H1 (cell line): Measurements from ENCODE around the gene GABRR2. TPM values are rescaled to one million over a fixed set of nuclear protein-coding genes. Genes with fewer than 3 reads are reported as not detected.

Experiments used
- CTCF ChIA-PET: fragments of 300-600 bp; sonication (Branson Sonifier 250); formaldehyde crosslinking; loops from one replicate; lab custom pipeline; 2021; ENCODE audit not compliant: partially characterized antibody; lab: Charles Lee
- POLR2A ChIA-PET: fragments of 300-600 bp; sonication (Branson Sonifier 250); formaldehyde crosslinking; loops from one replicate; lab custom pipeline; 2021; ENCODE audit warnings: inconsistent platforms; ENCODE audit not compliant: partially characterized antibody; lab: Charles Lee
- DNase-seq, 2 experiments: peaks; one replicate each; pipeline versions ENCODE4 v3.0.0 to v3.0.0-alpha.2; 2010 to 2022; ENCODE audit warnings: low spot score in 2 of 2, low read depth in 1 of 2, mixed read lengths in 1 of 2
- FAIRE-seq: peaks from 2 replicates; lab custom pipeline; 2011; peaks lifted over from hg19 to GRCh38; lab: Jason Lieb, UNC
- H2AFZ ChIP-seq: 2 replicates; pipeline ENCODE4 v1.8.1; 2012; ENCODE audit warnings: low read length, inconsistent platforms
- H2AK5ac ChIP-seq: 2 replicates; pipeline ENCODE4 v1.6.1; 2013; ENCODE audit warnings: low read depth, low read length
- H2BK120ac ChIP-seq: replicated peaks from 2 replicates; pipeline ENCODE3; 2013; ENCODE audit warnings: low read depth, low read length, inconsistent platforms
- H2BK12ac ChIP-seq: 2 replicates; pipeline ENCODE4 v1.6.1; 2013; ENCODE audit warnings: low read depth, low read length
- H2BK15ac ChIP-seq: 2 replicates; pipeline ENCODE4 v1.6.1; 2013; ENCODE audit warnings: low read length
- H2BK20ac ChIP-seq: 2 replicates; pipeline ENCODE4 v1.6.1; 2013; ENCODE audit warnings: low read length
- H2BK5ac ChIP-seq: 2 replicates; pipeline ENCODE4 v1.6.1; 2013; ENCODE audit warnings: low read depth, low read length
- H3K14ac ChIP-seq: 2 replicates; pipeline ENCODE4 v1.6.1; 2013; ENCODE audit warnings: inconsistent platforms; ENCODE audit not compliant: insufficient read length
- H3K18ac ChIP-seq: 2 replicates; pipeline ENCODE4 v1.6.1; 2013; ENCODE audit warnings: low read length; ENCODE audit errors: extremely low read depth
- H3K23ac ChIP-seq: 2 replicates; pipeline ENCODE4 v1.6.1; 2013; ENCODE audit warnings: inconsistent platforms; ENCODE audit not compliant: insufficient read length
- H3K23me2 ChIP-seq: 2 replicates; pipeline ENCODE4 v1.6.1; 2013; ENCODE audit warnings: low read depth, low read length
- H3K27ac ChIP-seq: 2 replicates; pipeline ENCODE4 v1.6.1; 2011; ENCODE audit warnings: low read depth, low read length, inconsistent platforms
- H3K27me3 ChIP-seq, 4 experiments: replicated peaks in 1 of 4; 1 replicate in 1 of 4; 2 replicates in 3 of 4; pipeline versions ENCODE4 v1.6.1 to v1.8.1; 2011 to 2013; ENCODE audit warnings: low read length in 3 of 4, mild to moderate bottlenecking in 3 of 4, inconsistent platforms in 2 of 4, mixed read lengths in 2 of 4, moderate library complexity in 1 of 4; ENCODE audit not compliant: control insufficient read depth in 3 of 4, insufficient read depth in 3 of 4; ENCODE audit errors: extremely low read depth in 1 of 4
- H3K36me3 ChIP-seq, 4 experiments: 2 replicates each; pipeline versions ENCODE4 v1.6.1 to v1.8.1; 2011 to 2013; ENCODE audit warnings: mild to moderate bottlenecking in 4 of 4, low read length in 3 of 4, moderate library complexity in 2 of 4, control low read depth in 1 of 4, inconsistent platforms in 1 of 4; ENCODE audit not compliant: insufficient read depth in 4 of 4, control insufficient read depth in 2 of 4
- H3K4ac ChIP-seq: replicated peaks from 2 replicates; pipeline ENCODE3; 2013; ENCODE audit warnings: low read length, low read depth, mixed read lengths, inconsistent platforms; ENCODE audit not compliant: insufficient read length
- H3K4me1 ChIP-seq, 4 experiments: replicated peaks in 1 of 4; 1 replicate in 1 of 4; 2 replicates in 3 of 4; pipeline versions ENCODE4 v1.6.1 to v1.8.1; 2011 to 2013; ENCODE audit warnings: low read length in 3 of 4, inconsistent platforms in 2 of 4, mixed read lengths in 1 of 4; ENCODE audit not compliant: insufficient read depth in 4 of 4, control insufficient read depth in 3 of 4
- H3K4me2 ChIP-seq, 2 experiments: 2 replicates each; pipeline versions ENCODE4 v1.6.1 to v1.8.1; 2011 to 2013; ENCODE audit warnings: low read depth in 2 of 2, low read length in 2 of 2, control low read depth in 1 of 2, inconsistent platforms in 1 of 2, mild to moderate bottlenecking in 1 of 2; ENCODE audit not compliant: insufficient read depth in 1 of 2
- H3K4me3 ChIP-seq, 4 experiments: fragments of 200-600, 300-600 bp in 1 of 4; sonication (generic), shearing (Covaris generic), sonication (Bioruptor Twin) in 1 of 4; 2 replicates each; pipeline versions ENCODE4 v1.5.1 to v1.8.1; 2011 to 2016; ENCODE audit warnings: low read length in 4 of 4, low read depth in 3 of 4, control low read depth in 2 of 4, inconsistent platforms in 2 of 4, mild to moderate bottlenecking in 2 of 4, mixed read lengths in 1 of 4, moderate library complexity in 1 of 4; ENCODE audit not compliant: insufficient read depth in 2 of 4; ENCODE audit errors: extremely low read depth in 1 of 4
- H3K56ac ChIP-seq: replicated peaks from 2 replicates; pipeline ENCODE3; 2013; ENCODE audit warnings: low read depth, mild to moderate bottlenecking, mixed read lengths, low read length, inconsistent platforms; ENCODE audit not compliant: insufficient read length
- H3K79me1 ChIP-seq: 2 replicates; pipeline ENCODE4 v1.6.1; 2013; ENCODE audit warnings: low read depth, low read length, control low read depth
- H3K79me2 ChIP-seq, 2 experiments: 2 replicates each; pipeline versions ENCODE4 v1.6.1 to v1.8.1; 2012 to 2013; ENCODE audit warnings: low read length in 2 of 2, mild to moderate bottlenecking in 2 of 2, inconsistent platforms in 1 of 2; ENCODE audit not compliant: insufficient read depth in 2 of 2, control insufficient read depth in 1 of 2
- H3K9ac ChIP-seq, 4 experiments: replicated peaks in 1 of 4; 1 replicate in 1 of 4; 2 replicates in 3 of 4; pipeline versions ENCODE4 v1.6.1 to v1.8.1; 2011 to 2013; ENCODE audit warnings: low read depth in 3 of 4, low read length in 3 of 4, control low read depth in 2 of 4, mild to moderate bottlenecking in 2 of 4, moderate library complexity in 2 of 4, inconsistent platforms in 1 of 4; ENCODE audit errors: extremely low read depth in 1 of 4
- H3K9me3 ChIP-seq, 2 experiments: 2 replicates each; pipeline versions ENCODE4 v1.6.1 to v1.8.1; 2012 to 2013; ENCODE audit warnings: mild to moderate bottlenecking in 2 of 2, moderate library complexity in 2 of 2, control low read depth in 1 of 2, inconsistent platforms in 1 of 2, low read depth in 1 of 2, low read length in 1 of 2, mixed read lengths in 1 of 2; ENCODE audit not compliant: insufficient read depth in 2 of 2
- H4K20me1 ChIP-seq, 2 experiments: replicated peaks in 1 of 2; 2 replicates each; pipeline versions ENCODE3 to v1.8.1; 2011 to 2013; ENCODE audit warnings: inconsistent platforms in 2 of 2, low read length in 2 of 2, mild to moderate bottlenecking in 1 of 2; ENCODE audit not compliant: insufficient read depth in 2 of 2, control insufficient read depth in 1 of 2
- H4K5ac ChIP-seq: 2 replicates; pipeline ENCODE4 v1.6.1; 2013; ENCODE audit warnings: low read length, low read depth, mixed read lengths, inconsistent platforms; ENCODE audit not compliant: insufficient read length
- H4K8ac ChIP-seq: 2 replicates; pipeline ENCODE4 v1.8.0; 2013; ENCODE audit warnings: mild to moderate bottlenecking, moderate library complexity, low read length, inconsistent platforms; ENCODE audit not compliant: insufficient read depth; ENCODE audit errors: extremely low read depth
- H4K91ac ChIP-seq: replicated peaks from 2 replicates; pipeline ENCODE3; 2013; ENCODE audit warnings: low read length, mixed read lengths, inconsistent platforms; ENCODE audit not compliant: insufficient read length
- ATF2 ChIP-seq: IDR thresholded peaks from 2 replicates; pipeline ENCODE4 v1.6.1; 2012; ENCODE audit warnings: low read length, inconsistent platforms
- ATF3 ChIP-seq: IDR thresholded peaks from 2 replicates; pipeline ENCODE4 v1.6.1; 2011; ENCODE audit warnings: low read depth, mild to moderate bottlenecking, low read length; ENCODE audit not compliant: insufficient read depth
- BRCA1 ChIP-seq: IDR thresholded peaks from 2 replicates; pipeline ENCODE4 v1.6.1; 2012; ENCODE audit warnings: low read depth, low read length, improper control_type of control experiment
- CREB1 ChIP-seq: IDR thresholded peaks from 2 replicates; pipeline ENCODE4 v1.6.1; 2012; ENCODE audit warnings: inconsistent platforms
- CTCF ChIP-seq, 3 experiments: IDR thresholded peaks; 1 replicate in 2 of 3; 2 replicates in 1 of 3; pipeline versions ENCODE4 v1.5.1 to v1.6.1; 2011; ENCODE audit warnings: low read length in 3 of 3, mild to moderate bottlenecking in 3 of 3, inconsistent platforms in 2 of 3, low read depth in 1 of 3, moderate library complexity in 1 of 3; ENCODE audit not compliant: insufficient read depth in 1 of 3; ENCODE audit errors: control extremely low read depth in 1 of 3
- MAFK ChIP-seq: IDR thresholded peaks from 2 replicates; pipeline ENCODE4 v1.6.1; 2012; ENCODE audit warnings: low read depth, mild to moderate bottlenecking, improper control_type of control experiment, low read length
- RAD21 ChIP-seq, 2 experiments: IDR thresholded peaks in 1 of 2; conservative IDR thresholded peaks in 1 of 2; 2 replicates each; pipeline ENCODE4 v1.6.1; 2011; ENCODE audit warnings: low read depth in 2 of 2, low read length in 2 of 2, improper control_type of control experiment in 1 of 2, inconsistent platforms in 1 of 2, mild to moderate bottlenecking in 1 of 2, moderate library complexity in 1 of 2
- SP4 ChIP-seq: IDR thresholded peaks from 2 replicates; pipeline ENCODE4 v1.6.1; 2012; ENCODE audit warnings: low read length, inconsistent platforms
- TBP ChIP-seq: IDR thresholded peaks from 2 replicates; pipeline ENCODE4 v1.6.1; 2011; ENCODE audit warnings: low read depth, low read length, improper control_type of control experiment
- WGBS, 2 experiments: shearing (Covaris generic) in 1 of 2; methylation state at CpG; one replicate each; pipeline versions ENCODE4 v1.1.6 to v1.1.7; 2013 to 2015; ENCODE audit warnings: low lambda C conversion rate in 2 of 2, mixed read lengths in 2 of 2, inconsistent platforms in 1 of 2, low coverage in 1 of 2, missing lambda C conversion rate in 1 of 2; ENCODE audit not compliant: insufficient replicate concordance in 2 of 2, insufficient coverage in 1 of 2, insufficient read length in 1 of 2; ENCODE audit errors: extremely low coverage in 1 of 2, missing lambda C conversion rate in 1 of 2; 5-methylcytosine and 5-hydroxymethylcytosine counted together
- polyA plus RNA-seq, 7 experiments: library from polyadenylated mRNA; depleted of rRNA in 3 of 7; stranded (reverse) in 5 of 7; unstranded in 2 of 7; fragments of >200 nt in 5 of 7; fragments of 200-250 nt in 2 of 7; gene quantifications; 1 replicate in 5 of 7; 2 replicates in 1 of 7; 4 replicates in 1 of 7; pipeline versions ENCODE4 v1.2.1 to v1.2.3, GENCODE V29; 2011 to 2013; ENCODE audit warnings: missing spikeins in 2 of 7, mixed read lengths in 2 of 7
- total RNA-seq: library from RNA; stranded (reverse); fragmentation: NEBNext Ultra II Directional; extraction: Animal tissue kit (Norgen Biotek cat#: 25700); gene quantifications from 2 replicates; pipeline ENCODE4 v1.2.1, GENCODE V29; 2021

Gene GABRR2
- total and polyA plus RNA-seq, 2 of the 8 experiments (the other 6 are each of a cell fraction or from before 2014, with no cell fraction given) = not detected

GRCh38 chr6:89208551-89208950 lies 106.5 kb downstream of the GABRR2 start:
- Histone ChIP-seq H3K9ac (no peak overlapping the region), H3K79me2 (no peaks in the 10 kb centered on the region), H3K18ac (no peak overlapping the region), H4K20me1 (no peaks in the 10 kb centered on the region), H3K23me2 (no peaks in the 10 kb centered on the region; the same call in 1 of the 2 replicates), H2BK12ac (no peak overlapping the region), H3K79me1 (no peaks in the 10 kb centered on the region), H3K4me2 (no peak overlapping the region), H2BK20ac (no peak overlapping the region), H2AFZ (no peak overlapping the region), H2AK5ac (no peak overlapping the region), H2BK15ac (no peak overlapping the region), H4K8ac (no peak overlapping the region), H3K4me1 (peaks cover 0 to 16% (median 10%) of the 10 kb centered on the region in 4 experiments; a peak in 5 of 7 replicates), H3K36me3 (no peaks in the 10 kb centered on the region), H2BK120ac (no peak overlapping the region), H3K14ac (no peak overlapping the region), H3K27ac (no peak overlapping the region), H4K5ac (no peak overlapping the region), H3K4me3 (no peak overlapping the region), H3K23ac (no peak overlapping the region), H3K4ac (no peak overlapping the region), H4K91ac (no peak overlapping the region), H3K56ac (no peak overlapping the region), H3K9me3 (no peaks in the 10 kb centered on the region), H2BK5ac (no peak overlapping the region), H3K27me3 (no peaks in the 10 kb centered on the region)
- CTCF ChIA-PET = interaction anchor here (0.8 to 2.6 kb wide), 6 partner anchors 8 to 103 kb away, joined by 3 to 9 read pairs (median 3); no protein-coding TSS in a partner anchor
- no peak for DNase-seq
- POLR2A ChIA-PET = no interaction called here
- TF ChIP-seq TBP (no peak), ATF2 (no peak), CREB1 (no peak), CTCF (IDR thresholded peaks at IDR 0.05; ENCODE audit: control extremely low read depth in 1 of 3, insufficient read depth in 1 of 3, low read depth in 1 of 3, low read length in 3 of 3) (no peak), SP4 (no peak), MAFK (no peak), RAD21 (IDR thresholded peaks at IDR 0.05 in 1 of 2, conservative IDR thresholded peaks at IDR 0.05 in 1 of 2; ENCODE audit: low read depth in 2 of 2, low read length in 2 of 2) (no peak), BRCA1 (no peak), ATF3 (no peak)
- no peak for FAIRE-seq
- 71% methylated on average over 4 of the region's 4 CpGs; no CpG with 5 or more reads in 1 of the 2 experiments for WGBS, 2 experiments
